Choroid plexus epithelial cell (primary cell): Measurements from ENCODE around the gene AFAP1.

ENCODE experiments used
- DNase-seq: peaks from one replicate; pipeline ENCODE4 v3.0.0-alpha.2; 2010; ENCODE audit warnings: low read depth
- H3K4me3 ChIP-seq: 2 replicates; pipeline ENCODE4 v1.5.1; 2011; ENCODE audit warnings: low read depth, mild to moderate bottlenecking, control low read depth, low read length, moderate library complexity
- TF ChIP-seq, protein P1 (sequence below): conservative IDR thresholded peaks from 2 replicates; pipeline ENCODE4 v1.5.1; 2011; ENCODE audit warnings: low read depth, mild to moderate bottlenecking, control low read depth, inconsistent platforms, low read length, moderate library complexity

AFAP1 gene

DNA sequence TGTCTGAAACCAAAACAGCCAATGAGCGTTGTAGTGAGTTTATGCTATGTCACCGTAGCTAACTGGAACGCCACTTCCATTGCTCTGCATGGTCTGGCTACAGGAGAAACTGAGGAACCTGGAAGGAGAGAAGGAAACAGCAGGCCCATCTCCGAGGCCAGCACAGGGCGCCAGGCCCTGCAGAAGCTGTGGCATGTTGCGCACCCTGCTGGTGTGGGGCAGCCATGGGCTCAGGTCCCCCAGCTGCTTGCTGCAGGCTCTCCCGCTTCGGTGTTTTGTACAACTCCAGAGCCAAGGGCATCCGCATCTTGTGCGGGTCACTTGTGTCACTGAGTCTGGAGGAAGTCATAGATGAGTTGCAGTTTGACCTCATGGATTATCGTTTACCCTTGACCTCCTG, 89.2 kb downstream of the AFAP1 start:
- no peak for DNase-seq
- TF ChIP-seq, protein P1, sequence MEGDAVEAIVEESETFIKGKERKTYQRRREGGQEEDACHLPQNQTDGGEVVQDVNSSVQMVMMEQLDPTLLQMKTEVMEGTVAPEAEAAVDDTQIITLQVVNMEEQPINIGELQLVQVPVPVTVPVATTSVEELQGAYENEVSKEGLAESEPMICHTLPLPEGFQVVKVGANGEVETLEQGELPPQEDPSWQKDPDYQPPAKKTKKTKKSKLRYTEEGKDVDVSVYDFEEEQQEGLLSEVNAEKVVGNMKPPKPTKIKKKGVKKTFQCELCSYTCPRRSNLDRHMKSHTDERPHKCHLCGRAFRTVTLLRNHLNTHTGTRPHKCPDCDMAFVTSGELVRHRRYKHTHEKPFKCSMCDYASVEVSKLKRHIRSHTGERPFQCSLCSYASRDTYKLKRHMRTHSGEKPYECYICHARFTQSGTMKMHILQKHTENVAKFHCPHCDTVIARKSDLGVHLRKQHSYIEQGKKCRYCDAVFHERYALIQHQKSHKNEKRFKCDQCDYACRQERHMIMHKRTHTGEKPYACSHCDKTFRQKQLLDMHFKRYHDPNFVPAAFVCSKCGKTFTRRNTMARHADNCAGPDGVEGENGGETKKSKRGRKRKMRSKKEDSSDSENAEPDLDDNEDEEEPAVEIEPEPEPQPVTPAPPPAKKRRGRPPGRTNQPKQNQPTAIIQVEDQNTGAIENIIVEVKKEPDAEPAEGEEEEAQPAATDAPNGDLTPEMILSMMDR: peak; percentile 23

DNA sequence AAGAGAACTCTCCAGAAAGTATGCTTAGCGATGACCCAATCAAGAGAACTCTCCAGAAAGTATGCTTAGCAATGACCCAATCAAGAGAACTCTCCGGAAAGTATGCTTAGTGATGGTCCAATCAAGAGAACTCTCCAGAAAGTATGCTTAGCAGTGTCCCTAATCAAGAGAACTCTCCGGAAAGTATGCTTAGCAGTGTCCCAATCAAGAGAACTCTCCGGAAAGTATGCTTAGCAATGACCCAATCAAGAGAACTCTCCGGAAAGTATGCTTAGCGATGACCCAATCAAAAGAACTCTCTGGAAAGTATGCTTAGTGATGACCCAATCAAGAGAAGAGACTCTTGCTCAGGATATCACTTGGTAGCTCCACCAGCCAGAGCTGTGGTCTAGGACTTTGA, 92.5 kb downstream of the AFAP1 start:
- no peak overlapping the region for H3K4me3 ChIP-seq
- TF ChIP-seq, protein P1: no peak
- no peak for DNase-seq

More for the DNA sequence above, 89.2 kb downstream of the AFAP1 start:
- H3K4me3 ChIP-seq: no peak overlapping the region

GRCh38 chr4:7845493-7846128, 94.0 kb downstream of the AFAP1 start:
- no peak overlapping the region for H3K4me3 ChIP-seq
- no peak for DNase-seq
- TF ChIP-seq, protein P1: peak; percentile 42

DNA sequence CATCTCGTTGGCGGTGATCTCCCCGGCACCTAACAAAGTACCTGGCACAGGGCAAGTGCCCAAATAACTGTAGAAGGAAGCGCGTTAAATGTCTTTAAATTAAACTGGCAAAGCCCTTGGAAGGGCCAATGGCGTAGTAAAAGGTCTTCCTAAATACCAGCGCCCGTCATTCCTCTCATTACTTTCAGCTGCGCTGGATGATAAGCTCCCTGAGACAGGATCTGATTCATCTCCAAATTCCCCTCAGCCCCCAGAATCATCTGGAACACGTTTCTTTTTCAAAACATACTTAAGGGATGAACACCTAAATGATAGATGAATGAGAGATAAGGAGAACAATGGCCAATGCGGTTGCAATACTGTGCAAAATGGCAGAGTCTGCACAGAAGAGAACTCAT, 95.1 kb downstream of the AFAP1 start:
- DNase-seq: peak; percentile 89
- H3K4me3 ChIP-seq: no peak overlapping the region
- TF ChIP-seq, protein P1: no peak

- peak; percentile 89 for DNase-seq
- TF ChIP-seq, protein P1: peak; percentile 81
- no peak overlapping the region for H3K4me3 ChIP-seq
Observed at GRCh38 chr4:7843831-7844593, 95.6 kb downstream of the AFAP1 start.

DNA sequence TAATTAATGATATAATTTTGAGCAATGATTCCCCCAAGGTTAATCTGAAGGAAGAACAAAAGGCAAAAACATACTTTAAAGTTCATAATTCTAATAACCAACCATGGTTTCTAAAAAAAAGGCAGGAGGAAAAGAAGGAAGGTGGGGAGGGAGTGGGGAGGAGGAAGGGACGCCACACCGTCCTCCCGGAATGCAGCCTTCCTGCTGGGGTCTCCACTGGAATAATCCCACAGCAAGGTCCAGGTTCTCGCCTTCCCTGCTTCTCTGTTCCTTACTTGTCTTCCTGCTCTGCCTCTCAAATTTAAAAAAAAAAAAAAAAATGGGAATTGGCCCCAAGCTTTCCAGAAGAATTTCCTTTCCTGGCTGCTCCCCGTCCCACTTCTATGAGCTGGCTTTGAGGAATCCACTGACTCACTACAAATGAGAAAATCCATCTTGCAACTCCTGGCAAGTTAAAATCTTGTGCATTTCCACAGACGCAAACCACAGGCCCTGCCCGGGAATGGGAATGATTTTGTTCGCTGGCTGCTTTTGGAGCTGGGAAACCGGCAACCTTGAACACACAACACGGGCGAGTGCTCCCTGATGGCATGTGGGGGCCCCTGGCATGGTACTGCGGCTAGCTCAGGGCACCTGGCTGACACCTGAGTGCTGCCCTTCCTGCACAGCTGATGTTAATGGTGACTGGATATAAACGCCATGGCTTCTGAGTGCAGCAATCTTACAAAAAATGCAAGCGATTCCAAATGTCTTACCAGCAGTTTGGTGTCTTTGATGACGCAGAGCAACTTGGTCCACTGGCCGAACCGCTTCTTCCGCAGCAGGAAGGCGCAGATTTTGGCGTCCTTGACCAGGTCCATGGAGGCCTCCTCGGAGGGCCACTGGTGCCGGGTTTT, 97.0 kb downstream of the AFAP1 start:
- no peak overlapping the region for H3K4me3 ChIP-seq
- peak; percentile 95 for DNase-seq

More for the DNA sequence above, 97.0 kb downstream of the AFAP1 start:
- TF ChIP-seq, protein P1: no peak
